ENCODE measurements around the gene GNPNAT1.

The GNPNAT1 gene

DNA sequence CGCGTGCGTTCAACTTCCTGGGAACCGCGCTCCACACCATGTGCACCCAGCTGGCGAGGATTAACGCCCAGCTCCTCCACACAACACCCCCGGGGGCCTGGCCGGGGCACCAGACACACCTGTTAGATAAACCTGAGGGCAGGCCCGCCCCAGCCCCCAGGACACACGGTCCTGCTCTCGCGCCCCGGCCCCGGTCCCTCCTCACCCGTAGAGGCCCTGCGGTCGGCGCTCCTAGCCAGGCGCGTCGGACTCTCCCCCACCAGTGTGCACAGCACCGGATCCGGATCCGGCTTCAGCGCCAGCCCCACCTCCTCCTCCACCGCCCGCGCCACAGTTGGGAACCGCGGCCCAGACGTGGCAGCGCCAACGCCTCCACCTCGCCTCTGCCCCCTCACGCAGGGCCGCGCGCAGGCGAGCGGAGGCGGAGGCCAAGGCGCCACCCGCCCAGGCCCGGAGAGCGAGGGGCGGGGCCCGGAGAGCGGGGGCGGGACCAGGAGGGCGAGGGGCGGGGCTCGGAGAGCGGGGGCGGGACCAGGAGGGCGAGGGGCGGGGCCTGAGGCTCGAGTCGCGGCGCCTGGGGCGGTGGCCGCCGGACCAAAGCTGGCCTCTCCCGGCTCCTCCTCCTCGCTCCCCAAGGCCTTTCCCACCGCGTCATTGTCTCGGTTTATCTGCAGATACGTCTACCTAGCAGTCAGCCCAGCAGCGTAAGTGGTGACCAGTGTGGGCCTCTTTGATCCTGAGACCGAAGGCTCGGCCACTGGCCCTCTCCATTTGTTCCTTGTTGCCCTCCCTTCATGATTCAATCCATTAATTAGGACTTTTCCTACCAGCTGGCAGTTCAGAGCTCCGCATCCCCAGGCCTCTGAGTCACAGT is at the start of gene GNPNAT1:
Gene GNPNAT1, minus strand, starts transcription at position 385 of the 874 bp plus-strand sequence. CDS start 6,957 bp downstream, outside the sequence.
- DNase-seq, result peak; percentile 74

DNA sequence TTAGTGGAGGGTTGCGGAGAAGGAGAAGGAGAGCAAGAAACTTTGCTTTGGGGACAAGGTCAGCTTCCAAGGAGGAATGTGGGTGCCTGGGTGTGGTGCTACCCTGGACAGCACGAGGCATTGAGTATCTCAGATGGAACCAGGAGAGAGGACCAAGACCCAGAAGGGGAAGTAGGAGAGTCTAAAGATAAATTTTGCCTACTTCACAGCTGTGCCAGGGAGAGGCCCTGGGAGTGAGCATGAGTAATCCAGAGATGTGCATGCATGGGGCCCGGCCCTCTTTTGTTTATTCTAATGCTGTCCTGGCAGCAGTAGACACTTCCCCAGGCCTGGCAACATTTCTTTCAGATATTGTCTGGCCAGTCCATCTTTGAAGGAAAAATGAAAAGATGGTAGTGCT is 49.5 kb upstream of the GNPNAT1 start:
- DNase-seq, result no peak

DNA sequence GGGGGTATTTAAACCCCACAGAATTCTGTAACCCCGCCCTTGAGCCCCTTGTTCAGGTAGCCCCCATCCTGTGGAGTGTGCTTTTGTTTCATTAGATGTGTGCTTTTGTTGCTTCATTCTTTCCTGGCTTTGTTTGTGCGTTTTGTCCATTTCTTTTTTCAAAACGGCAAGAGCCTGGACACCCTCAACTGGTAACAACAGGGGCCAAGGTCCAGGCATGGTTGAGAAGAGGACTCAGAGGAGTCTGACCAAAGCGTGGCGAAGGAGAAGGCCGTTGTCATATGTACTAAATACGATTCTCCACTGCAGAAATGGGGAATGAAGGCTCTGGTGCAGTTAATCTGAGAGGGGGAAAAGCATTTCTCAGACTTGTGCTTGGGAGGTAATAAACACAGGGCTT is 46.0 kb upstream of the GNPNAT1 start:
- no peak for DNase-seq

DNA sequence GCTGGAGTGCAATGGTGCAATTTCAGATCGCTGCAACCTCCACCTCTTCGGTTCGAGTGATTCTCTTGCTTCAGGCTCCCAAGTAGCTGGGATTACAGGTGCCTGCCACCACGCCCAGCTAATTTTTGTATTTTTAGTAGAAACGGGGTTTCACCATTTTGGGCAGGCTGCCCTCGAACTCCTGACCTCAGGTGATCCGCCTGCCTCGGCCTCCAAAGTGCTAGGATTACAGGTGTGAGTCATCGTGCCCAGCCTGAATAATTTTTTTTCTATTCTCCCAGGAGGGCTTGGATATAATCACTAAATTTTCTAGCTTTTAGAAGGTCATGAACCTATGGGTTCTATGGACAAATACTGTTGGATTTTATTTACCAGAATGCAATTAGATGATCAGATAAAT is 44.7 kb upstream of the GNPNAT1 start:
- no peak for DNase-seq

DNA sequence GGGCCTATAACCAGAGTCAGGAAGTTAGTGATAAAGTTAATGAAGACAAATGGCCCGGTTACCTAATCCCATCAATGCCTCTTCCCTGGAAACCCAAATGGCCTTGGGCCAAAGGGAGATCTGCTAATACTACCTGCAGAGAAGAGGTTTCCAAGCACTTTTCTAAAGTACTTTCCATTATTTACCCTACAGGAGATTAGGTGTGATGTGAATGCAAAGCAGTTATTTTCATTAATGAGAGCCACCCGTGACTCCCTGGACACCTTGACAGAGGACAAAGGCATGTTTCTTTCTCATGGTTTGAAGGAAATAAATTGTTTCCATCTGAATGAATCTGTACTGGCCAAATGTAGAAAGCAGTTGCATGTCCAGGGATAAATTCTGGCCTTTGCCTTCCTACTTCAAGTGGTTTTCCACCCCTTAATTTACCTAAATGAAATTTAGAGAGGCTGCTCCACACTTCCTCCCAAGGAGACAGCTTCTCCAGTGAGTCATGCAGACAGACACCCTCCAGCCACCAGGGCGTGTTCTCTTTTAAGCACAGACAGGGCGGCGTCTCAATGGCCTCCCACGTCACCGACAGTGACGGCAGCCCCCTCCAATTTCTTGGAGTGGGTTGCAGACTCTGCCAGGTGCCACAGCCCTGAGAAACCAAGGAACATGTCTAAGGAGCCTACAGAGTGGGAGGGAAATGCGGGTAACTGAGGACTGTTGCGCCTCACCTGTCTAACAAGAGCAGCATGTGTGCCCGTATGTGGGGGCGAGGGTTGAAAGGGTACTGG is 43.9 kb upstream of the GNPNAT1 start:
- peak; percentile 69 for DNase-seq

DNA sequence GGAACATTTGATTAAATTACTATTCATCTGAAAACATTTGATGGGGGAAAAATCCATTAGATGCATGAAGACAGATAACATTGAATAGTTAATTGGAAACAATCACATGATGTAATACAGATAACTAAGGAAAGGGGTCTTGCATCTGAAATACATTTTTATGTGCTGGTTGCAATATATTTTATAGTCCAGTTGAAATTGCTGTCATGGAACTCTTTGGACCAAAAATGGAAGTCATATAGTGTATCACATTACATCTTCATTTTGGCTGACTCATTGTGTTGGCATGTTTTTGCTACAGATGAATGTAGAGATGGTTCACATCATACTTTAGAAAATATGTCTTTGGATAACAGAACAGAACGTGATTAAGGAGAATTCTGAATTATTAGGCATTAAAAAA is 43.0 kb upstream of the GNPNAT1 start:
- DNase-seq, result no peak

DNA sequence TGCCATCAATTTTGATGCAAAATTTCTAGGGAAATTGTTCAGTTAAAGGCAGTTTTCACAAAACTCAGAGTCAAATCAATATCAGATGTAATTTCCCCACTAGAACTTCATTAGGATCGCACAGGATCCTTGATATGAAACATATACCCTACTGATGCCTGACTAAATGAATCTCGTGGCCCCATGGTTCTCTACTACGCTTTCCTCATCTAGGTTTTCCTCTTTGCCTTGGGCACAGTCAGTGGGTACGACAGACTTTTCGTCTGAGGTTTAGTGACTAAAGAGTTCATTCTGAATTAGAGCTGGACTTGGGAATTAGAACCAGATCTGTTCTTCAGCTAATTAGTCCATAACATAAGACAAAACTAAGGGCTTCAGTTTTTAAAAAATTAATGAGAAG is 42.5 kb upstream of the GNPNAT1 start:
- DNase-seq, result no peak

DNA sequence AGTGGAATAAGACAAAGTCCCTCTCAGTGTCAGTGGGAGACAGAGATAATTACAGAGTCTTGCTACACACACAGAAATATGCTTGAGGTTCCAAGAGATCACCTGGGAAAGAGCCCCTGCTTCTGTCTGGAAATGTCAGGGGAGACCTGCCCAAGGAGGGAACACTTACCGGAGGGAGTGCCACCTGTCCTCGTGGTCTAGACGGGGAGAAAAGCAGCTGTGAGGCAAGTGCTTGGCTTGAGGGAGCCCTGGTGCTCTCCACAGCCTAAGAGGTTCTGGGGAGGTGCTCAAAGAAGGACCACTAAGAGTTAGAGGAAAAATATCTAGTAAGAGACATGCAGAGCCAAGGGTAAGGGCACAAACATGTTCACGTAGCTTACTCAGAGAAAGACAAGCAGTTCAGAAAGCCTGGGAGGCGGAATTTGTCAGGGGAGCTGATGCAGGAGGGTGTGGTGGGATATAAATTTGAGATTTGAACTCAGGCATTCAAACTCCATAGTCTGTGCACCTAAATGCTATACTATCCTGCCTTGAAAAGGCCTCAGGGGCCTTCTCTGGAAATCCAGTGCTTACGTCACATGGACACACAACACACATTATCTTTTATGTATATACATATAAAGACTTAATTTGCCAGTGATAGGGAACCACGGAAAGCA is 38.2 kb upstream of the GNPNAT1 start:
- no peak for DNase-seq

DNA sequence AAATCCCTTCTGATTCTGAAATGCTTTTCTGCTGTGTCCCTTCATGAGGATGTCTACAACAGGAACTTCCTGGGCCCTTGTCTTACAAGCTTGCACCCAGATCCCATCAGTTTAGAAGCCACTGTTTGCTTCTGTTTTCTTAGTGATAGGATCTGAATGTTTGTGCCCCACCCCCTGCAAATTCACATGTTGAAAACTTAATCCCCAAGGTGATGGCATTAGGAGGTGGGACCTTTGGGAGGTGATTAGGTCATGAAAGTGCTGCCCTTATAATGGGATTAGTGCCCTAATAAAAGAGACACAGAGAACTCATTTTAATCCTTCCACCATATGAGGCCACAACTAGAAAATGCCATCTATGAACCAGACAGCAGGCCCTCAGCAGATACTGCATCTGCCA is 36.0 kb upstream of the GNPNAT1 start:
- no peak for DNase-seq

DNA sequence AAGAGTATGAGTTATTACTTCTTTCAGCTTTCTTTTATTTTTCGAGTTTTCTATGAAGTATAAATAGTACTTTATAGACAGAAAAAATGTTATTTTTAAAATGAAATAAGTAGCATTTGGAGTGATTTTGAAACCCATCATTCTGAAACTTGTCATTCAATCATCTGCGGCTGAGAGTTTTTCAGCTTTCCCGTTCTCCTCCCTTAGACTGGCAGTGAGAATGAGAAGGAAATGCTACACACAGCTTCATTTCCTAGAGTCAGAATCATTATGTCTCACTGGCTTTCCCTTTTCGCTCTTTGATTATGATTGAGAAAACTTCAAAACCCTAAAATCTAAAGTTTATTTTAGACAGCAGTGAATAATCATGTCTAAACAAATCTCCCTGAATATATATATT is 33.7 kb upstream of the GNPNAT1 start:
- no peak for DNase-seq

DNA sequence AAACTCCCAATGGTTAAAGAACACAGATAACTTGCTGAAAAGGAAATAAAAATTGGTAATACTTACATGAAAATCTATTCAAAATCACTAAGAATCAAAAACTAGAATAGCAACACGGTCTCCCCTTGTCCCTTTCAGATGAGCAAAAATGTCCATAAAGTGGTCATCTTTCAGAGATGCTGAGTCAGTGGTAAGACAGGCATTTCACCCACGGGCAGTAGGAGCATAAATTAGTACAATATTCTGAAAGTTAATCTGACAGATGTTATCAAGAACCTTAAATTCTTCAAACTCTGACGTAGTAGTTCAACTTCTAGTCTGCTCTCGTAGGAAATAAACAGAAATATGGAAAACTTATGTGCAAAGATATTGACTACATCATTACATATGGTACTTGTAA is 33.1 kb upstream of the GNPNAT1 start:
- no peak for DNase-seq

DNA sequence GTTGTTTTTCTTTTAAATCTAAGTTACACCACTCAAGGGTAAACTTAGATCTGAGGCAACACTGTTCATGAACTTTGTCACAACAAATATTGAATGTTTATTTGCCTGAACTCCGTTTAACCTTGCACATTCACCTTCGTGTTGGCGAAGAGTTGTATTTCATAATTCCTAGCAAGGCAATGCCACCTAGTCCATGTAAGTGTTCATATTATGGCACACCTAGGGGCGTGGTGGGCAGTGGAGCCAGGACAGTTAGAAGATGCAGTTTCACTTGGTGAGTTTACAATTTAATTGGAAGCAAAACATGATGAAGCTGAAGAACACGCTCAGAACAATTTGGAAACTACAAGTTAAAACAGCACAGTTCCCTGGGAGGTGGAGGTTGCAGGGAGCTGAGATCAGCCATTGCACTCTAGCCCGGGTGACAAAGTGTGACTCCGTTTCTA is 30.4 kb upstream of the GNPNAT1 start:
- DNase-seq, result no peak

DNA sequence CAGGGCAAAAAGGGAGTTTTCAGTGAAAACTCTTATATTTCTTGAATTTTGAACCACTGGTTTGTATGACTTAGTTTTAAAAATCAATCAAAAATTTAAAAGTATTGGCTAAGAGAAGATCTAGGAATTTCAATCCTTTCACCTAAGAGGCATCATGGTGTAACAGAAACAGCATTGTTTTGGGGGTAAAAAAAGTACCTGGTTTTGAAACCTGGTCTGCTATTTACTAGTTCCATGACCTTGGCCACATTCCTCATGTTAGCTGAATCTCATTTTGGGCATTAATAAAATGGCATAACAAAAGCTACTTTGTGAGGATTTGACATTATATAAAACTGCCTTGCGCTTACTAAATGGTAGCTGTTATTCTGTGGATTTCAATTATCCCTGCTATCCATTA is 16.7 kb upstream of the GNPNAT1 start:
- no peak for DNase-seq

DNA sequence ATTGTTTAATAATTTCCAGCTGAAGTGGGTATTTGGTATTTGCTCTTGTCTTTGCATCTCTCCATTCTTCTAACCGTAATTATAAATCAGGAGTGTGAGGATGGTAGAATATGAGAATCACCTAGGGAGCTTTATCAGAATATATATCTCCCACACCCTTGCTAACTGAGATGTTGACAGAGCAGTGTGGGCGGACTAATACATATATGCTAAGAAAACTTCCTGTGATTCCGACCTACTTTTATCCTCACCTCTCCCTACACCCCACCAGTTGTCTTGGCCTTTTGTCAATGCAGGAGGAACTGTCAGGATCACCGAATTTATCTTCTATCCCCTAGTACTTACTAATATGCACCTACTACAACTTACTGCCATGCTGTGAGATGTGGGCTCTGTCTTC is 14.7 kb upstream of the GNPNAT1 start:
- no peak for DNase-seq

DNA sequence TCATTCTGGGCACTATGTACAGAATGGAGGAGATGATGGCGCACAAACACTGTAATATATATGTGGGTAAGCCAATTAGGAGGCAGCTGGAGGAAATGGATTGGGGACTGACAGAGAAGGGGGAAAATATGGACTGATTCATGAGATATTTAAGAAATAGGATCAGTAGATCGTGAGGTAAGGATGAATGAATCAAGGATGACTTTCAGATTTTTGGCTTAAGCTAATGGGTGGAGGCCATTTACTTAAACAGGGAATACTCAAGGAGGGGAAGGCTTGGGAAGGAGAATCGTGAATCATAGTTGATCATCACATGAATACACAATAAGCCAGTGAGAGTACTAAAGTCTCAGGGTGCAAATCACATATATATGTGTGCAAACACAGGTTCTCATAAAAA is 11.2 kb upstream of the GNPNAT1 start:
- no peak for DNase-seq

DNA sequence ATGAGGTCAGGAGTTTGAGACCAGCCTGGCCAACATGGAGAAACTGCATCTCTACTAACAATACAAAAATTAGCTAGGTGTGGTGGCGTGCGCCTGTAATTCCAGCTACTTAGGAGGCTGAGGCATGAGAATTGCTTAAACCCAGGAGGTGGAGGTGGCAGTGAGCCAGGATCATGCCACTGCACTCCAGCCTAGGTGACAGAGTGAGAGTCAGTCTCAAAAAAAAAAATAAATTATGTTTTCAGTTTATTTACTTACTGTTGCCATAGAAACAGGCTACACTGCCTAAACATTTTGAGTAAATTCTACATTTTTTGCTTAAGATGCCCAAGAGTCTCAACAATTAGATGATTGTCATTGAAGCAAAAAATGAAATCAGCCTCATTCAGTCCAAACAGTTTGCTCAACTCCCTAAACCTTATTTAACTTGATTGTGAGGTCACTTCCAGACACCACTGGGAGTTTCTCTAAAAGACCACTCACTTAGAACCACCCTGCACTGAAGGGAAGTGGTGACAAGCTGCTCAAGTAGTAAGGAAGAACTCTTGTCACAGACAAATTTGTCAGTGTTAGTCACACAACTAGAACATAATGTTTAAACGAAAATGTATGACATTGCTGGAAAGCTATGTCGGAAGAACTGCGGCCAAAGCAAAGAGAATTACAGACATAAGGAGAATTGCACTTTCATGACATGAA is 9.8 kb upstream of the GNPNAT1 start:
- no peak for DNase-seq

DNA sequence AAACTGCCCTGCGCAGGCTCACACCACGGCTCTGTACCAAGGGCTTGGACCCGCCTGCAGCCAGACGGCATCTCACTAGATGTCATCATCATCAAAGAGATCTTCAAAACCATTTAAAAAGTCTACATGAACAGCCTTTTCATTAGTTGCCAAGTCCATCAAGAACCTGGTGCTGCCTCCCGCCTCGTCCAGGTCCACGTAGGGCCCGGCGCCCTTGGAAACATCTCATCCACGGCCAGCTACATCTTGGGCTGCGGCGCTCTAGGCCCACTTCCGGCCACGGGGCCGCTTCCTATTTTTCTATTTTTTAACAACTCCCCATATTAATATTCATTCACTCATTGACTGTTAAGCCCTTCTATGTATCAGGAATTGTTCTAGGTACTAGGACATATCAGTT is 7.4 kb upstream of the GNPNAT1 start:
- DNase-seq, result no peak

DNA sequence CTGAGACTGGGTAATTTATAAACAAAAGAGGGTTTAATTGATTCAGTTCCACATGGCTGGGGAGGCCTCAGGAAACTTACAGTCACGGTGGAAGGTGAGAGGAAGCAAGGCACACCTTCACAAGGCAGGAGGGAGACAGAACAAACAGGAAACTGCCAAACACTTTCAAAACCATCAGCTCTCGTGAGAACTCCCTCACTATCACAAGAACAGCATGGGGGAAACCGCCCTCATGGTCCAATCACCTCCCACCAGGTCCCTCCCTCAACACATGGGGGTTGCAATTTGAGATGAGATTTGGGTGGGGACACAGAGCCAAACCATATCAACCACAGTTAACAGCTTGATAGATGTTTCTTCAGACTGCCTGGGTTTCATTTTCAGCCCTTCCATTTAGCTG is 6.2 kb upstream of the GNPNAT1 start:
- no peak for DNase-seq

DNA sequence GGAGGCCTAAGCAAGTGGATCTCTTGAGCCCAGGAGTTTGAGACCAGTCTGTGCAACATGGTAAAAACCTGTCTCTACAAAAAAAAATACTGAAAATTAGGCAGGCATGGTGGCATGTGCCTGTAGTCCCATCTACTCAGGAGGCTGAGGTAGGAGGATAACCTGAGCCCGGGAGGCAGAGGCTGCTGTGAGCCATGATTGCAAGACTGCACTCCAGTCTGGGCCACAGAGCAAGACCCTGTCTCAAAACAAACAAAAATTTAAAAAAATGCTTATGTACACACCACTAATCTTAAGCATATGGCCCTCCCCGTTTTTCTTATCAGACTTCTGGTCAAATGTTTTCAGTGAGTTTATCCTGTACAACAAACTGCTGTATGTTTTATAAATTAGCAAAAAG is 1.7 kb upstream of the GNPNAT1 start:
- no peak for DNase-seq

DNA sequence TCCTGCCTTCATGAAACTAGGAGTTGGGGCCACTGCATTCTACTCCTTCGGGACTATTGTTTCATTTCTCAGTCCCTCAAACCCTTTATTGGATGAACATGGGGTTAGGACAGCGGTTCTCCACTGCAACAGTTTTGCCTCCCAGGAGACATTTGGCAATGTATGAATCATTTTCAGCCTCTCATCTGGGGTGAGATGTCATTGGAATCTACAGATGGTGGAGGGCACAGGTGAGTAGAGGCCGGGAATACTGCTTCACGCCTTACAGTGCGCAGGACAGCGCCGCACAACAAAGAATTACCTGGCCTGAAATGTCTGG is 649 bp upstream of the GNPNAT1 start:
- no peak for DNase-seq

DNA sequence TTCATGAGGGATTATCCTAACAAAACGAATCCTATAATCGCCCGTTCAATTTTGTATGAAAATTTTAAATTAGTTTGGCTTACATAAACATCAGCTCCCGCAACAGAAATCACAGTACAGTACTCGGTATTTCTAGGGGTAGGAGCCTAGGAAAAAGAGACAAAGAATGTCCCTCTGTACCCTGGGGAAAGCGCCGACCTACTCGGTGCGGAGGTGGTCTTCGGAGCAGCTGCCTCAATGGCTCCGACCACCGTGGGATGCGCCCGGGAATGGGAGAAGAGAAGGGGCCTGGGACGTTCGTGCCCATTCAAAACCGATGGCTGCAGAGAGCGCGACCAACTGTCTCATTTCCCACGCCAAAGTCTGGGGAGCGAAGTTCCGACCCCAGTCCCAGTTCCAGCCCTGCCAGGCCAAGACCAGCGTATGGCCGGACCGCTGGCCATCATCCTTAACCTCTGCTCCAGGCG is 618 bp downstream of the GNPNAT1 start:
- peak; percentile 44 for DNase-seq

DNA sequence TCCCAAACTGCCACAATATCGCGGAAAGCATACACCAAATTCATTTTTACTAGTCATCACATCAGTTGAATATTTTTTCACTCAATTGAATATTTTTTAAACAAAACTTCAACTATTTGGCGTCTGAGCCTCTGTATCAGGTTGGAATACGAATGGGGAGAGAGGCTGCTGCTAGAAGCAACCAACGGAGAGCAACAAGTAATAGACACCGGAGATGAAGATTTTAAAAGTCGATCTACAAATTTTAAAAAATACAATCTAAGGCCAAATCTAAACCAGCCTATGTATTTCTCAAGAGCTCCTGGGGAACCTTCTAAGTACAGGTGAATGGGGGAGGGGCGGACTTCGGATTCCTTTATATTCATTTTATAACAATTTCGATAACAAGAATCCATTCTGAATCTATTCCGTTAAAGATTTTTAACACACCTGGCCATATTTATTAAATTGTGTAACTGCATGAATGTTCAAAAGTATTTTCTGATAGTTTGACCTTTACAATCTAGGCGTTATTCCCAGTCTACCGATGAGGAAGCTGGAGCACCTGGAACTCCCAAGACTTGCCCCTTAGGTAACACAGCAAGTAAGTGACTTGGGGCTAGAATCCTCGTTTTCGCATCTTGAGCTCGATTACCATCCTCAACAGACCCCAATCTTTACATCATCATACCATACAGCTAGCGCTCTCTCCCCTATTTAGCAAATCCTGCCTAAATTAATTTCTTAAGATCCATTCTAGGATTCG is 1.2 kb downstream of the GNPNAT1 start:
- no peak for DNase-seq
